ENCODE data around the gene PTPRB.

The PTPRB gene

GRCh38 chr12:70641691-70642090, 4.5 kb upstream of the PTPRB start:
- DNase-seq: no peak

- DNase-seq: no peak
Measured at GRCh38 chr12:70640901-70641300, 3.7 kb upstream of the PTPRB start.

GRCh38 chr12:70639535-70639934, 2.3 kb upstream of the PTPRB start:
- no peak for DNase-seq

- no peak for DNase-seq
Measured at GRCh38 chr12:70638639-70639360, 1.6 kb upstream of the PTPRB start.

- DNase-seq: no peak
Measured at GRCh38 chr12:70635755-70636154, 1.5 kb downstream of the PTPRB start.

GRCh38 chr12:70628701-70629480, 8.3 kb downstream of the PTPRB start:
- DNase-seq: no peak

- no peak for DNase-seq
Measured at GRCh38 chr12:70627677-70628076, 9.6 kb downstream of the PTPRB start.

- no peak for DNase-seq
Measured at GRCh38 chr12:70626180-70626579, 11.0 kb downstream of the PTPRB start.

GRCh38 chr12:70619471-70620152, 17.6 kb downstream of the PTPRB start:
- no peak for DNase-seq

GRCh38 chr12:70618371-70618770, 18.9 kb downstream of the PTPRB start:
- DNase-seq: no peak

- no peak for DNase-seq
Measured at GRCh38 chr12:70617450-70617849, 19.8 kb downstream of the PTPRB start.

- no peak for DNase-seq
Measured at GRCh38 chr12:70615174-70615866, 21.9 kb downstream of the PTPRB start.

GRCh38 chr12:70609739-70610491, 27.3 kb downstream of the PTPRB start:
- no peak for DNase-seq

- no peak for DNase-seq
Measured at GRCh38 chr12:70609203-70609602, 28.0 kb downstream of the PTPRB start.

GRCh38 chr12:70608184-70608583, 29.0 kb downstream of the PTPRB start:
- no peak for DNase-seq

GRCh38 chr12:70607107-70607506, 30.1 kb downstream of the PTPRB start:
- DNase-seq: no peak

GRCh38 chr12:70605976-70606375, 31.3 kb downstream of the PTPRB start:
- no peak for DNase-seq

- DNase-seq: no peak
Measured at GRCh38 chr12:70604662-70605061, 32.6 kb downstream of the PTPRB start.

- no peak for DNase-seq
Measured at GRCh38 chr12:70603044-70603443, 34.2 kb downstream of the PTPRB start.

GRCh38 chr12:70598467-70599193, 38.6 kb downstream of the PTPRB start:
- DNase-seq: no peak

- no peak for DNase-seq
Measured at GRCh38 chr12:70592664-70593063, 44.6 kb downstream of the PTPRB start.

Measured in activated CD8-positive, alpha-beta memory T cell treated with anti-CD3 and anti-CD28 coated beads for 24 hours (primary cell).